SK-N-SH (cell line): ENCODE data around the gene RASAL2.

Source experiments
- CTCF ChIP-seq: fragments of 200-600 bp; sonication (generic); IDR thresholded peaks from 2 replicates; pipeline ENCODE4 v1.6.1; 2017; ENCODE audit warnings: antibody characterized with exemption, mild to moderate bottlenecking, moderate library complexity
- EZH2phosphoT487 ChIP-seq: fragments of 200-600 bp; sonication (generic); IDR thresholded peaks from 2 replicates; pipeline ENCODE4 v1.6.1; 2017; ENCODE audit warnings: low read depth, mixed run types, mild to moderate bottlenecking, antibody characterized with exemption, moderate library complexity, borderline replicate concordance
- GABPA ChIP-seq: IDR thresholded peaks from 2 replicates; pipeline ENCODE4 v1.4.0; 2012; ENCODE audit warnings: low read depth, mild to moderate bottlenecking
- JUND ChIP-seq: IDR thresholded peaks from 2 replicates; pipeline ENCODE4 v1.4.0; 2012
- MAX ChIP-seq: IDR thresholded peaks from 2 replicates; pipeline ENCODE4 v1.4.0; 2012; ENCODE audit warnings: low read depth
- NFIC ChIP-seq: IDR thresholded peaks from 2 replicates; pipeline ENCODE4 v1.4.0; 2012; ENCODE audit warnings: borderline replicate concordance
- POLR2AphosphoS5 ChIP-seq: IDR thresholded peaks from 2 replicates; pipeline ENCODE4 v1.6.1; 2012; ENCODE audit warnings: low read depth, low read length
- RAD21 ChIP-seq: IDR thresholded peaks from 2 replicates; pipeline ENCODE4 v1.6.1; 2012; ENCODE audit warnings: mild to moderate bottlenecking, low read length
- SMC3 ChIP-seq: IDR thresholded peaks from 2 replicates; pipeline ENCODE4 v1.6.1; 2012; ENCODE audit warnings: low read depth, low read length, improper control_type of control experiment
- TEAD4 ChIP-seq: IDR thresholded peaks from 2 replicates; pipeline ENCODE4 v1.4.0; 2012; ENCODE audit warnings: mild to moderate bottlenecking, borderline replicate concordance; ENCODE audit not compliant: insufficient read depth
- TF ChIP-seq, protein P1 (sequence below): IDR thresholded peaks from 2 replicates; pipeline ENCODE4; 2012
- TF ChIP-seq, protein P2 (sequence below): fragments of 150-350 bp; IDR thresholded peaks from 2 replicates; pipeline ENCODE4 v1.6.1; 2017; ENCODE audit warnings: antibody characterized with exemption, low read length, low read depth, borderline replicate concordance
- TF ChIP-seq, protein P3 (sequence below): IDR thresholded peaks from 2 replicates; pipeline ENCODE4 v1.4.0; 2012; ENCODE audit warnings: low read depth, borderline replicate concordance

GRCh38 chr1:178488393-178488792 lies 394.5 kb downstream of the RASAL2 start:
- TF ChIP-seq CTCF, result no peak
- TF ChIP-seq, protein P1, sequence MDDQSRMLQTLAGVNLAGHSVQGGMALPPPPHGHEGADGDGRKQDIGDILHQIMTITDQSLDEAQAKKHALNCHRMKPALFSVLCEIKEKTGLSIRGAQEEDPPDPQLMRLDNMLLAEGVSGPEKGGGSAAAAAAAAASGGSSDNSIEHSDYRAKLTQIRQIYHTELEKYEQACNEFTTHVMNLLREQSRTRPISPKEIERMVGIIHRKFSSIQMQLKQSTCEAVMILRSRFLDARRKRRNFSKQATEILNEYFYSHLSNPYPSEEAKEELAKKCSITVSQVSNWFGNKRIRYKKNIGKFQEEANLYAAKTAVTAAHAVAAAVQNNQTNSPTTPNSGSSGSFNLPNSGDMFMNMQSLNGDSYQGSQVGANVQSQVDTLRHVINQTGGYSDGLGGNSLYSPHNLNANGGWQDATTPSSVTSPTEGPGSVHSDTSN, result no peak
- no peak for TF ChIP-seq EZH2phosphoT487
- TF ChIP-seq POLR2AphosphoS5, result no peak
- no peak for TF ChIP-seq JUND
- no peak for TF ChIP-seq TEAD4
- TF ChIP-seq MAX, result no peak
- TF ChIP-seq RAD21, result no peak
- no peak for TF ChIP-seq SMC3
- no peak for TF ChIP-seq NFIC
- TF ChIP-seq, protein P2, sequence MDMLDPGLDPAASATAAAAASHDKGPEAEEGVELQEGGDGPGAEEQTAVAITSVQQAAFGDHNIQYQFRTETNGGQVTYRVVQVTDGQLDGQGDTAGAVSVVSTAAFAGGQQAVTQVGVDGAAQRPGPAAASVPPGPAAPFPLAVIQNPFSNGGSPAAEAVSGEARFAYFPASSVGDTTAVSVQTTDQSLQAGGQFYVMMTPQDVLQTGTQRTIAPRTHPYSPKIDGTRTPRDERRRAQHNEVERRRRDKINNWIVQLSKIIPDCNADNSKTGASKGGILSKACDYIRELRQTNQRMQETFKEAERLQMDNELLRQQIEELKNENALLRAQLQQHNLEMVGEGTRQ, result no peak
- no peak for TF ChIP-seq GABPA
- TF ChIP-seq, protein P3, sequence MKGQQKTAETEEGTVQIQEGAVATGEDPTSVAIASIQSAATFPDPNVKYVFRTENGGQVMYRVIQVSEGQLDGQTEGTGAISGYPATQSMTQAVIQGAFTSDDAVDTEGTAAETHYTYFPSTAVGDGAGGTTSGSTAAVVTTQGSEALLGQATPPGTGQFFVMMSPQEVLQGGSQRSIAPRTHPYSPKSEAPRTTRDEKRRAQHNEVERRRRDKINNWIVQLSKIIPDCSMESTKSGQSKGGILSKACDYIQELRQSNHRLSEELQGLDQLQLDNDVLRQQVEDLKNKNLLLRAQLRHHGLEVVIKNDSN, result no peak
